Measurements from ENCODE around the gene RBMS3. TPM values are rescaled to one million over a fixed set of nuclear protein-coding genes. Genes with fewer than 3 reads are reported as not detected.

RBMS3 gene
- total RNA-seq, 1 experiment from 2014 or later, result 8.7 TPM

DNA sequence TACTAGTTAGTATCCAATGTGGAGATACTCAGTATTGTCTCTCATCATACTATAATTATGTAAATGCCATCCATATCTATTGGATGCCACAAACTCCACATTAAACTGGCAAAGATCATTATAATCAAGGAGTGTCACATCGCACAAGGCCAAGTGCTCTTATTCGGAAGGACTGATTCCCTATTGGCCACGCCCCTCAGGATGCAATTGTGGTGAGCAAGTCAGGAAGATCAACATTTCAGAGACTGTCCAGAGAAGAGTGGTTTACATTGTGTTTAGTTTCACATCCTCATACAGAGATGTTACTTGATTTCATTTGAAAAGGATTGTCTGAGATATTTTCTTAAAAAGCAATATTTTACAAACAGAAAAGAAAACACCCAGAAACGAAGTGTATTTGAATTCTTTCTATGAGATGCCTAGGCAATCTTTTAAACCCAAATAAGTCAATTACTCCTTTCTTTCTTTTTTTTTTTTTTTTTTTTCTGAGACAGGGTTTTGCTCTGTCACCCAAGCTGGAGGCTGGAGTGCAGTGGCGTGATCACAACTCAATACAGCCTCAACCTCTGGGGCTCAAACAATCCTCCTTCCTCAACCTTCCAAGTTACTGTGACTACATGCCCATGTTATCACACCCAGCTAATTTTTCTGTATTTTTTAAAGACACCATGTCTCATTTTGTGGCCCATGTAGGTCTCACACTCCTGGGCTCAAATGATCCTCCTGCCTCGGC lies 369.1 kb downstream of the RBMS3 start:
- no peaks in the 10 kb centered on the region for H3K36me3 Mint-ChIP-seq
- H3K4me3 Mint-ChIP-seq, result no peak overlapping the region
- CTCF ChIA-PET, result no interaction called here
- H3K27ac Mint-ChIP-seq, result no peak overlapping the region
- ATAC-seq (no peak), DNase-seq (ENCODE audit: low spot score) (no peak)
- no peaks in the 10 kb centered on the region for H3K27me3 Mint-ChIP-seq (ENCODE audit: low read depth)
- H3K4me1 Mint-ChIP-seq, result peaks cover 10% of the 10 kb centered on the region
- POLR2A ChIA-PET, result no interaction called here
- no peaks in the 10 kb centered on the region for H3K9me3 Mint-ChIP-seq
- no peak for TF ChIP-seq HMGA2 (CRISPR knock-in tag; IDR thresholded peaks at IDR 0.05)
- no peak for TF ChIP-seq ZBTB21 (CRISPR knock-in tag; IDR thresholded peaks at IDR 0.05; ENCODE audit: borderline replicate concordance)
- no peak for TF ChIP-seq JAZF1 (CRISPR knock-in tag; IDR thresholded peaks at IDR 0.05)

DNA sequence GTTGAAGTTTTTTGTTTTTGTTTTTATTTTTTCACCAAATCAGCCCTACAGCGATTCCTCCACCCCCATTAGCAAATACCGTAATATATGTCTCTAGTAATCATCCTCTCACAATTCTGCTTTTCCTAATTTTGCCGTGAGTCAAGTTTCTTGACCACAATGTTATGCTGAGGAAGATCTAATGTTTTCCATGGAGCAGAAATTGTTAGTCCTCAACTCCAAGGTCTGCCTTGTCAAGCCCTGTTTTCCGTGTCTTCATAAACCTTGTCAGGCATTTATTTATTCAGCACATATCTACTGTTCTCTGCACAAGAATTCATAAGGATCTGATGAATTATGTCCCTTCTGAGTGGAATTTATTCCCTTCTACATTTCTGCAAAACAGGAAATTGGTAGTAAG lies 372.8 kb downstream of the RBMS3 start:
- POLR2A ChIA-PET, result no interaction called here
- no peak for TF ChIP-seq ZBTB21 (CRISPR knock-in tag; IDR thresholded peaks at IDR 0.05; ENCODE audit: borderline replicate concordance)
- TF ChIP-seq NFE2L1 (CRISPR knock-in tag; IDR thresholded peaks at IDR 0.05), result no peak
- Mint-ChIP-seq H3K36me3 (no peaks in the 10 kb centered on the region), H3K27ac (no peak overlapping the region), H3K4me3 (no peak overlapping the region), H3K27me3 (ENCODE audit: low read depth) (no peaks in the 10 kb centered on the region), H3K4me1 (peaks cover 12% of the 10 kb centered on the region), H3K9me3 (no peaks in the 10 kb centered on the region)
- DNase-seq (ENCODE audit: low spot score) (no peak), ATAC-seq (no peak)
- CTCF ChIA-PET, result no interaction called here

DNA sequence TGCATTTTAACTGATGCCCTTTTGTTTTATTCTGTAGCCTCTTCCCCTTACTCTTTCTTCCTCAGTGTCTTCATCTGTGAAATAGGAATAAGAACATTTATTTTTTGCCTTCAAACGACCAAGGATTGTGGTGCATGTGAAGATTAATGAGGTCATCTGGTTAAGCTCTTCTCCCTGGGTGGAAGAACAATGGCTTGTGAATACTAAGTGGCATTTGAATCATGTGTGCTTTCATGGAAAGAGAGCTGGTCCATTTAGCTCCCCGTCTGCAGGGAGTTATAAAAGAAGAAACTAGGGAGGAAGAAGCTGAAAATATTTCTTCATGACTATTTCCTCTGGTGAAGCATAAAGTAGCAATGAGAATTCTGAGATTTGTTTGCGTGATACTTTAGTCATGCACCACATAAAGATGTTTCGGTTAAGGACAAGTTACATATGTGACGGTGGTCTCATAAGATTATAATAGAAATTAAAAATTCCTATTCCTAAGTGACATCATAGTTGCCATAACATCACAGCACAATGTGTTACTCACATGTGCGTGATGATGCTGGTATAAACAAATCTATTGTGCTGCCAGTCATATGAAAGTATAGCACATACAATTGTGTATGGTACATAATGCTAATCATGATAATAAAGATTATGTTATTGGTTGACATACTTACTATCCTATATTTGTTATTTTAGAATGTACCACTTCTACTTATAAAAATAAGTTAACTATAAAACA lies 374.3 kb downstream of the RBMS3 start:
- ChIA-PET CTCF (interaction anchor here (0.7 to 1.2 kb wide), 2 partner anchors 13 to 196 kb away, joined by 3 read pairs; no protein-coding TSS in a partner anchor), POLR2A (no interaction called here)
- H3K9me3 Mint-ChIP-seq, result no peaks in the 10 kb centered on the region
- no peaks in the 10 kb centered on the region for H3K27me3 Mint-ChIP-seq (ENCODE audit: low read depth)
- ATAC-seq, result peak; percentile 44; the same call in 1 of the 2 replicates
- H3K4me1 Mint-ChIP-seq, result peaks cover 12% of the 10 kb centered on the region
- no peaks in the 10 kb centered on the region for H3K36me3 Mint-ChIP-seq
- H3K27ac Mint-ChIP-seq, result no peak overlapping the region; the same call in 1 of the 2 replicates
- no peak overlapping the region for H3K4me3 Mint-ChIP-seq
- DNase-seq (ENCODE audit: low spot score), result no peak
- TF ChIP-seq JUN (CRISPR knock-in tag; IDR thresholded peaks at IDR 0.05), result no peak
- TF ChIP-seq, protein P1, sequence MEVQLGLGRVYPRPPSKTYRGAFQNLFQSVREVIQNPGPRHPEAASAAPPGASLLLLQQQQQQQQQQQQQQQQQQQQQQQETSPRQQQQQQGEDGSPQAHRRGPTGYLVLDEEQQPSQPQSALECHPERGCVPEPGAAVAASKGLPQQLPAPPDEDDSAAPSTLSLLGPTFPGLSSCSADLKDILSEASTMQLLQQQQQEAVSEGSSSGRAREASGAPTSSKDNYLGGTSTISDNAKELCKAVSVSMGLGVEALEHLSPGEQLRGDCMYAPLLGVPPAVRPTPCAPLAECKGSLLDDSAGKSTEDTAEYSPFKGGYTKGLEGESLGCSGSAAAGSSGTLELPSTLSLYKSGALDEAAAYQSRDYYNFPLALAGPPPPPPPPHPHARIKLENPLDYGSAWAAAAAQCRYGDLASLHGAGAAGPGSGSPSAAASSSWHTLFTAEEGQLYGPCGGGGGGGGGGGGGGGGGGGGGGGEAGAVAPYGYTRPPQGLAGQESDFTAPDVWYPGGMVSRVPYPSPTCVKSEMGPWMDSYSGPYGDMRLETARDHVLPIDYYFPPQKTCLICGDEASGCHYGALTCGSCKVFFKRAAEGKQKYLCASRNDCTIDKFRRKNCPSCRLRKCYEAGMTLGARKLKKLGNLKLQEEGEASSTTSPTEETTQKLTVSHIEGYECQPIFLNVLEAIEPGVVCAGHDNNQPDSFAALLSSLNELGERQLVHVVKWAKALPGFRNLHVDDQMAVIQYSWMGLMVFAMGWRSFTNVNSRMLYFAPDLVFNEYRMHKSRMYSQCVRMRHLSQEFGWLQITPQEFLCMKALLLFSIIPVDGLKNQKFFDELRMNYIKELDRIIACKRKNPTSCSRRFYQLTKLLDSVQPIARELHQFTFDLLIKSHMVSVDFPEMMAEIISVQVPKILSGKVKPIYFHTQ (CRISPR knock-in tag; IDR thresholded peaks at IDR 0.05), result no peak
- TF ChIP-seq, protein P2, sequence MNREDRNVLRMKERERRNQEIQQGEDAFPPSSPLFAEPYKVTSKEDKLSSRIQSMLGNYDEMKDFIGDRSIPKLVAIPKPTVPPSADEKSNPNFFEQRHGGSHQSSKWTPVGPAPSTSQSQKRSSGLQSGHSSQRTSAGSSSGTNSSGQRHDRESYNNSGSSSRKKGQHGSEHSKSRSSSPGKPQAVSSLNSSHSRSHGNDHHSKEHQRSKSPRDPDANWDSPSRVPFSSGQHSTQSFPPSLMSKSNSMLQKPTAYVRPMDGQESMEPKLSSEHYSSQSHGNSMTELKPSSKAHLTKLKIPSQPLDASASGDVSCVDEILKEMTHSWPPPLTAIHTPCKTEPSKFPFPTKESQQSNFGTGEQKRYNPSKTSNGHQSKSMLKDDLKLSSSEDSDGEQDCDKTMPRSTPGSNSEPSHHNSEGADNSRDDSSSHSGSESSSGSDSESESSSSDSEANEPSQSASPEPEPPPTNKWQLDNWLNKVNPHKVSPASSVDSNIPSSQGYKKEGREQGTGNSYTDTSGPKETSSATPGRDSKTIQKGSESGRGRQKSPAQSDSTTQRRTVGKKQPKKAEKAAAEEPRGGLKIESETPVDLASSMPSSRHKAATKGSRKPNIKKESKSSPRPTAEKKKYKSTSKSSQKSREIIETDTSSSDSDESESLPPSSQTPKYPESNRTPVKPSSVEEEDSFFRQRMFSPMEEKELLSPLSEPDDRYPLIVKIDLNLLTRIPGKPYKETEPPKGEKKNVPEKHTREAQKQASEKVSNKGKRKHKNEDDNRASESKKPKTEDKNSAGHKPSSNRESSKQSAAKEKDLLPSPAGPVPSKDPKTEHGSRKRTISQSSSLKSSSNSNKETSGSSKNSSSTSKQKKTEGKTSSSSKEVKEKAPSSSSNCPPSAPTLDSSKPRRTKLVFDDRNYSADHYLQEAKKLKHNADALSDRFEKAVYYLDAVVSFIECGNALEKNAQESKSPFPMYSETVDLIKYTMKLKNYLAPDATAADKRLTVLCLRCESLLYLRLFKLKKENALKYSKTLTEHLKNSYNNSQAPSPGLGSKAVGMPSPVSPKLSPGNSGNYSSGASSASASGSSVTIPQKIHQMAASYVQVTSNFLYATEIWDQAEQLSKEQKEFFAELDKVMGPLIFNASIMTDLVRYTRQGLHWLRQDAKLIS (CRISPR knock-in tag; IDR thresholded peaks at IDR 0.05; ENCODE audit: borderline replicate concordance), result no peak
- no peak for TF ChIP-seq SP1 (CRISPR knock-in tag; conservative IDR thresholded peaks at IDR 0.05)
- no peak for TF ChIP-seq FOXK1 (CRISPR knock-in tag; IDR thresholded peaks at IDR 0.05)
- TF ChIP-seq ESRRA (CRISPR knock-in tag; IDR thresholded peaks at IDR 0.05; ENCODE audit: borderline replicate concordance), result no peak
- TF ChIP-seq, protein P3, sequence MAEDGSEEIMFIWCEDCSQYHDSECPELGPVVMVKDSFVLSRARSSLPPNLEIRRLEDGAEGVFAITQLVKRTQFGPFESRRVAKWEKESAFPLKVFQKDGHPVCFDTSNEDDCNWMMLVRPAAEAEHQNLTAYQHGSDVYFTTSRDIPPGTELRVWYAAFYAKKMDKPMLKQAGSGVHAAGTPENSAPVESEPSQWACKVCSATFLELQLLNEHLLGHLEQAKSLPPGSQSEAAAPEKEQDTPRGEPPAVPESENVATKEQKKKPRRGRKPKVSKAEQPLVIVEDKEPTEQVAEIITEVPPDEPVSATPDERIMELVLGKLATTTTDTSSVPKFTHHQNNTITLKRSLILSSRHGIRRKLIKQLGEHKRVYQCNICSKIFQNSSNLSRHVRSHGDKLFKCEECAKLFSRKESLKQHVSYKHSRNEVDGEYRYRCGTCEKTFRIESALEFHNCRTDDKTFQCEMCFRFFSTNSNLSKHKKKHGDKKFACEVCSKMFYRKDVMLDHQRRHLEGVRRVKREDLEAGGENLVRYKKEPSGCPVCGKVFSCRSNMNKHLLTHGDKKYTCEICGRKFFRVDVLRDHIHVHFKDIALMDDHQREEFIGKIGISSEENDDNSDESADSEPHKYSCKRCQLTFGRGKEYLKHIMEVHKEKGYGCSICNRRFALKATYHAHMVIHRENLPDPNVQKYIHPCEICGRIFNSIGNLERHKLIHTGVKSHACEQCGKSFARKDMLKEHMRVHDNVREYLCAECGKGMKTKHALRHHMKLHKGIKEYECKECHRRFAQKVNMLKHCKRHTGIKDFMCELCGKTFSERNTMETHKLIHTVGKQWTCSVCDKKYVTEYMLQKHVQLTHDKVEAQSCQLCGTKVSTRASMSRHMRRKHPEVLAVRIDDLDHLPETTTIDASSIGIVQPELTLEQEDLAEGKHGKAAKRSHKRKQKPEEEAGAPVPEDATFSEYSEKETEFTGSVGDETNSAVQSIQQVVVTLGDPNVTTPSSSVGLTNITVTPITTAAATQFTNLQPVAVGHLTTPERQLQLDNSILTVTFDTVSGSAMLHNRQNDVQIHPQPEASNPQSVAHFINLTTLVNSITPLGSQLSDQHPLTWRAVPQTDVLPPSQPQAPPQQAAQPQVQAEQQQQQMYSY (CRISPR knock-in tag; IDR thresholded peaks at IDR 0.05), result no peak
- no peak for TF ChIP-seq FOXJ3 (CRISPR knock-in tag; IDR thresholded peaks at IDR 0.05; ENCODE audit: borderline replicate concordance)
- TF ChIP-seq, protein P4, sequence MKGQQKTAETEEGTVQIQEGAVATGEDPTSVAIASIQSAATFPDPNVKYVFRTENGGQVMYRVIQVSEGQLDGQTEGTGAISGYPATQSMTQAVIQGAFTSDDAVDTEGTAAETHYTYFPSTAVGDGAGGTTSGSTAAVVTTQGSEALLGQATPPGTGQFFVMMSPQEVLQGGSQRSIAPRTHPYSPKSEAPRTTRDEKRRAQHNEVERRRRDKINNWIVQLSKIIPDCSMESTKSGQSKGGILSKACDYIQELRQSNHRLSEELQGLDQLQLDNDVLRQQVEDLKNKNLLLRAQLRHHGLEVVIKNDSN (CRISPR knock-in tag; IDR thresholded peaks at IDR 0.05), result no peak
- TF ChIP-seq, protein P5, sequence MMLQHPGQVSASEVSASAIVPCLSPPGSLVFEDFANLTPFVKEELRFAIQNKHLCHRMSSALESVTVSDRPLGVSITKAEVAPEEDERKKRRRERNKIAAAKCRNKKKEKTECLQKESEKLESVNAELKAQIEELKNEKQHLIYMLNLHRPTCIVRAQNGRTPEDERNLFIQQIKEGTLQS (CRISPR knock-in tag; conservative IDR thresholded peaks at IDR 0.05), result no peak
- TF ChIP-seq ZNF121 (CRISPR knock-in tag; IDR thresholded peaks at IDR 0.05), result no peak
- TF ChIP-seq ZBTB21 (CRISPR knock-in tag; IDR thresholded peaks at IDR 0.05; ENCODE audit: borderline replicate concordance), result no peak
- TF ChIP-seq, protein P6, sequence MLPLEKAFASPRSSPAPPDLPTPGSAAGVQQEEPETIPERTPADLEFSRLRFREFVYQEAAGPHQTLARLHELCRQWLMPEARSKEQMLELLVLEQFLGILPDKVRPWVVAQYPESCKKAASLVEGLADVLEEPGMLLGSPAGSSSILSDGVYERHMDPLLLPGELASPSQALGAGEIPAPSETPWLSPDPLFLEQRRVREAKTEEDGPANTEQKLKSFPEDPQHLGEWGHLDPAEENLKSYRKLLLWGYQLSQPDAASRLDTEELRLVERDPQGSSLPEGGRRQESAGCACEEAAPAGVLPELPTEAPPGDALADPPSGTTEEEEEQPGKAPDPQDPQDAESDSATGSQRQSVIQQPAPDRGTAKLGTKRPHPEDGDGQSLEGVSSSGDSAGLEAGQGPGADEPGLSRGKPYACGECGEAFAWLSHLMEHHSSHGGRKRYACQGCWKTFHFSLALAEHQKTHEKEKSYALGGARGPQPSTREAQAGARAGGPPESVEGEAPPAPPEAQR (CRISPR knock-in tag; IDR thresholded peaks at IDR 0.05), result no peak
- TF ChIP-seq EMX1 (CRISPR knock-in tag; IDR thresholded peaks at IDR 0.05), result no peak

Measured in WTC11 (cell line).